22Rv1 (cell line): ENCODE results near the gene NAV3.

Source experiments
- CTCF ChIP-seq: fragments of 450-650 bp; IDR thresholded peaks from 2 replicates; pipeline ENCODE4 v1.5.1; 2017; ENCODE audit warnings: mild to moderate bottlenecking
- ZFX ChIP-seq: fragments of 450-650 bp; IDR thresholded peaks from 2 replicates; pipeline ENCODE4 v1.6.1; 2017; ENCODE audit warnings: antibody characterized with exemption, borderline replicate concordance

- TF ChIP-seq CTCF = no peak
- TF ChIP-seq ZFX = no peak
Measured at GRCh38 chr12:78095623-78096022, 264.9 kb downstream of the NAV3 start.
